ENCODE results near the gene DNAH8.

Gene DNAH8, protein sequence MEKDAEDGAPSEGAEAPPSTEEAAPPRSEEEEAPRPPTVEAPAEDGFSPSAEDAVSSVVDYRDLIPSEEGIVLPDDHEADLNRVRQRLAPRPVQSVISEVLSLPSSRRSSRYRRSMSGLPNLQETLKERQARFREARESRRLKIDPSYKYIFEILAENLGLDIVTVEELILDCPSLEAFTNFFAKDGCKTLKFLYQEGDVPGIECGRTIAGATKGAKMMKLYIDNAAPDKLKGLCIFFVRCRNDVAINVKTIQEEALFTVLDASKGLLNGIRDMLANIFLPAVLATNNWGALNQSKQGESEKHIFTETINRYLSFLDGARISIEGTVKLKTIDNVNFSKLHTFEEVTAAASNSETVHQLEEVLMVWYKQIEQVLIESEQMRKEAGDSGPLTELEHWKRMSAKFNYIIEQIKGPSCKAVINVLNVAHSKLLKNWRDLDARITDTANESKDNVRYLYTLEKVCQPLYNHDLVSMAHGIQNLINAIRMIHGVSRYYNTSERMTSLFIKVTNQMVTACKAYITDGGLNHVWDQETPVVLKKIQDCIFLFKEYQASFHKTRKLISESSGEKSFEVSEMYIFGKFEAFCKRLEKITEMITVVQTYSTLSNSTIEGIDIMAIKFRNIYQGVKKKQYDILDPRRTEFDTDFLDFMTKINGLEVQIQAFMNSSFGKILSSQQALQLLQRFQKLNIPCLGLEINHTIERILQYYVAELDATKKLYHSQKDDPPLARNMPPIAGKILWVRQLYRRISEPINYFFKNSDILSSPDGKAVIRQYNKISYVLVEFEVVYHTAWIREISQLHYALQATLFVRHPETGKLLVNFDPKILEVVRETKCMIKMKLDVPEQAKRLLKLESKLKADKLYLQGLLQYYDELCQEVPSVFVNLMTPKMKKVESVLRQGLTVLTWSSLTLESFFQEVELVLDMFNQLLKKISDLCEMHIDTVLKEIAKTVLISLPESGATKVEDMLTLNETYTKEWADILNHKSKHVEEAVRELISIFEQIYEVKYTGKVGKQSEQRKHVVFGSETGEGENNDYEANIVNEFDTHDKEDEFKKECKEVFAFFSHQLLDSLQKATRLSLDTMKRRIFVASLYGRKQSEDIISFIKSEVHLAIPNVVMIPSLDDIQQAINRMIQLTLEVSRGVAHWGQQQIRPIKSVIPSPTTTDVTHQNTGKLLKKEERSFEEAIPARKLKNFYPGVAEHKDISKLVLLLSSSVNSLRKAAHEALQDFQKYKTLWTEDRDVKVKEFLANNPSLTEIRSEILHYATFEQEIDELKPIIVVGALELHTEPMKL (N-terminal part only)

DNA sequence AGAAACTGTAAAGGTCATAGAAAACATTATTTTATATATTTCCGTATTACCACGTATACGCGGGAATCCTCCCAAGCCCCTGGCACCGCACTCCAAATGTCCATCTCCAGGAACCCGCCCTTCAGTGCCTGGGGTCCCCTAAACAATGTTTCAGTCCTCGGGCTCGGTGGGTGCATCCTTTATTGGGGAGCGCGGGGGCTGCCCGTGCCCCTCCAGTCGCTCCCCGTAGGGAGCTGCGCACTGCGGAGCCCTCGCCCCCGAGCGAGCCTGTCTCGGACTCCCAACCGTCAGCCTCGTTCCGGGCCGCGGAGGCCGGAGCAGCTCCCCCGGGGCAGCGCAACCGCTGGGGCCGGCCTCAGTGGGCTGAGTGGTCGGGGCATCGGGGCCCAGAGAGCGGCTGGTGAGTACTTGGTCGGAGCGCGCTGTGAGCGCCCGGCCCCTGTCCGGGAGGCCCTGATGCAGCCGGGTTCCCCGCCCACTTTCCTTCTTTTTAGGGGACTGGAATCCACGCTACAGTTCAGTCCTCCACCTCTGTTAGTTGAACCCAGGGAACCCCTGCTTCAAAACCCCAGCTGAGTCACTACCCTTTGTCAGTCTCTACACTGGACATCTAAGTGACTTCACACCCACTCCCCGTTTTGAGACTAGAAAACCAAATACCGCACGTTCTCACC is at the start of gene DNAH8:
DNAH8 (plus strand) TSS at position 296 of the 674 bp plus-strand sequence. CDS start 7,499 bp downstream, outside the sequence.
- no peak for DNase-seq

DNA sequence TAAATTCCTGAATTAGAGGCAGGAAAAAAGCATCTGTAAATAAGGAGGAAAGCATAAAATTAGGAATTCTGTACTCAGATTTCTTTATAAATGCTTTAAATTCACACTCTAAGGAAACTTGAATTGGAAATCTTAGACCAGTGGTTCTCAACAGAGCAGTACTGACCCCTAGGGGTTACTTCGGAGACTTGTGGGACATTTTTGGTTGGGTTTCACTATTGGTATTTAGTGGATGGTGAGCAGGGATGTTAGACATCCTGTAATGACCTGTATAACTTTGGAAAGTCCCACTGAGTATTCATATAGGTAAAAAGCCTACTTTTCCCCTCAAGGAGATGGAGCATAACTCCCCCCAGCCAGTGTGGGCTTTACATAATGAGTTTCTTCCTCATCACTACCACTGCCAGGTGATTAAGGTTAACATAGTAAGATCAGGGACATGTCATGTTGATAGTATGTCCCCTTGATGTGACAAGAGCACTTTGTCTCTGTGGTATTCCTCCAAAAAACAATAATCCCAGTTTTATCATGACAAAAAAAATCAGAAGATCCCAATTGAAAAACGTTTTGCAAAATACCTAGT is 43.1 kb upstream of the DNAH8 start:
- DNase-seq, result peak in 5 of 51 donors; percentile 1 to 34 (median 5)

DNA sequence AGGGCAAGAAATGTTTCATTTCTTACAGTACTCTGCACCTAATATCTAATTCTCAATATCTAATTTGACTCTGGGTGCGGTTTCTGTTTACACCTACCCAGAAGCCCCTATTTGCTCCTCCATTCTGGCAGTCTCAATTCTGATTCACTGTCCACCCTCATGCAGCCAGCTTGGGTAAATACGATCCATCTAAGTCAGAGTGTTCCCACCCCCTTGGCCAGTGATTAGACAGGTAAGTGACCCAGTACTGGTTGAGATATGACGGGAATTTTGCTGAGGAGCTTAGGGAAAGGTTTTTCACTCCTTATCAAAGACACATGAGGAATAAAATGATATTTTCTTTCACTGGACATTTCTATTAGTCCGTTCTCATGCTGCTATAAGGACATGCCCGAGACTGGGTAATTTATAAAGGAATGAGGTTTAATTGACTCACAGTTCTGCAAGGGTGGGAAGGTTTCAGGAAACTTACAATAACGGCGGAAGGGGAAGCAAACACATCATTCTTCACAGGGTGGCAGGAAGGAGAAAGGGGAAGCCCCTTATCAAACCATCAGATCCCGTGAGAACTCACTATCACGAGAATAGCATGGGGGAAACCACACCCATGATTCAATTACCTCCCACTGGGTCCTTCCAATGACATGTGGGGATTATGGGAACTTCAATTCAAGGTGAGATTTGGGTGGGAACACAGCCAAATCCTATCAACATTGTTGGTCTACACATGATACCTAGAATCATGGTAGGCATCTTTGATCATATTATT is 41.5 kb upstream of the DNAH8 start:
- no peak for DNase-seq

DNA sequence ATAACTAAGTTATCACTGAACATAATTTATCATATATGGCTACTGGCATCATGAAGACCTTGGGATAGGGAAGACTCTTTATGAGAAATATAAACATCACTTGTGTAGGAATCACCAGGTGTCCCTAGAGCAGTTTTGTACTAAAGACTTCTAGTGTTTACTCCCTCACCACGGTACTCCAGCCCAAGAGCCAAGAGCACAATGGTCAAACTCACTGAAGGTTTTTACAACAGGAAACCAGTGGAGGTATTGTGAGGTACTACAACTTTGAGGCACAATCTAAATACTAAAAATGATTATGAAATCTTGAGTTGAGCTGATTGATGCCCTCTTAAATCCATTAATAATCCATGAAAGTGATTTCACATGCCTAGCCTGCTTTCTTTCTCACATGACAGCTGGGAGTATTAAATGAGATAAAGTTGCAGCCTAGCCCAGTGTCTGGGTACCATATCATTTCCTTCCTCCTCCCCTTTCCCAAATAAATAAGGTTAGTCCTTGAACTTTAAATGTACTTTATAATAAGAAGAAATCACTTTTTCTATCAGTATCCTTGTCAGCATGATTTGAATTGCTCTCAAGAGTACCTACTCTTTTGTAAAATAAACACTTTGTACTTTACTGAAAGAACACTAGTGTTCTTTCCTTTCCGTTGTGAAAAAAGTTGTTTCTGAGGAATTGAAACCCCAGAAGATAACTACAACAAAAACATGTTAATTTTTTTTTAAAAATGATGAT is 38.7 kb upstream of the DNAH8 start:
- no peak for DNase-seq

DNA sequence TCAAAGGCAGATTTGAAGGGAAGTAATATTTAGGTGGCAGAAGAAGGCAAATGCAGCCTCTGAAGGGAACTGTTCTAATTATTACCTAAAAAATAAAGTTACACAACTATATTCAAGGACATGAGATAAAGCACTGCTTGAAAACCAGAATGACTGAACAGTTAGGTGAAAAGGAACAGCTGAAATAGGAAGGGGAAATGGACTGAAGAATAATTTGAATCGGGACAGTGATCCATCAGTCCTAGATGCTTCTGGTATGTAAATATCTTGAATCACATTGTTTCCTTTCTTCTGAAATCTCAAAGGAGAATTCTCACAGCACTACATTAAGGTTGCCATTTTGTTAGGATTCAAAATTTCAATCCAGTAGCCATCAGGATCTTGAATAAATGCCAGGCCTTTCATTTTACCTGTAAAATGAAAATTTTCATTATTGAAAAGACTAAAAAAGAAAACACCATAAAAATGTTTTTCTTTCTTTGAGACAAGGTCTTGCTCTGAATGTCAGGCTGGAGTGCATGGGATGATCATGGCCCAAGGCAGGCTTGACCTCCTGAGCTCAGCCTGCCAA is 38.1 kb upstream of the DNAH8 start:
- DNase-seq, result no peak

DNA sequence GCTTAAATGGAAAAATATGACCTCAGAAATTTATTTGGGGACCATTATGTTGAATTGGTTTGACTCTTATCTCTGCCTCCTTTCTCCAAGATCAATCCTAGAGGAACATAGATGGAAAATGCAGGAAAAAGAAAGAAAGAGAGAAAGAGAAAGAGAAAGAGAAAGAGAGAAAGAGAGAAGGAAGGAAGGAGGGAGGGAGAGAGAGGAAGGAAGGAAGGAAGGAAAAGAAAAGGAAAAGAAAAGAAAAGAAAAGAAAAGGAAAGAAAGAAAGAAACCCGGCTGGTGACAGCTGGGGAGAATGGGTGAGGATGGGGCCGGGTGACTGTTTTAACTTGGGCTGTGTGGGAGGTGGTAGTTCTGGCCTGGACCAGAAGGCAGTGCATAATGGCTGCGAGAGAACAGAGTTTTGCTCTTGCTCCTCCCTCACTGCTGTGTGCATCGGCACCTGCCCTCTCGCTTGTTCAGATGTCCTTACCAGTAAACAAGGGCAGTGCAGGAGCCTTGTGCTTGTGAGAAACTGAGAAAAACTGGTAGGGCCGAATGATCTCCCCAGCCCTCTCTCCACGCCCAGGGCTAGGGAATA is 36.8 kb upstream of the DNAH8 start:
- DNase-seq, result no peak

DNA sequence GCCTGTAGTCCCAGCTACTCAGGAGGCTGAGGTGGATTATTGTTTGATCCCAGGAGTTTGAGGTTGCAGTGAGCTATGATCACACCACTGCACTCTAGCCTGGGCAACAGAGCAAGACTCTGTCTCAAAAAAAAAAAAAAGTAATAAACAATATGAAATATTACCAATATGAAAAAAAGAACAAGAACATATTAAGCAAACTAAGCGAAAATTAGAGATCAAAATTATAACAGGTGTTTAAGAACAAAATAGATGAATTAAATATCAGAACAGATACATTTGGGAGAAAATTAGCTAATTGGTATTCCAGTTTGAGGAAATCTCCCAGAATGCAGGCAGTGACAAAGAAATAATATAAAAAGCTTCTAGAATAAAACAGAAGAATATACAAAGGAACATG is 35.4 kb upstream of the DNAH8 start:
- no peak for DNase-seq

DNA sequence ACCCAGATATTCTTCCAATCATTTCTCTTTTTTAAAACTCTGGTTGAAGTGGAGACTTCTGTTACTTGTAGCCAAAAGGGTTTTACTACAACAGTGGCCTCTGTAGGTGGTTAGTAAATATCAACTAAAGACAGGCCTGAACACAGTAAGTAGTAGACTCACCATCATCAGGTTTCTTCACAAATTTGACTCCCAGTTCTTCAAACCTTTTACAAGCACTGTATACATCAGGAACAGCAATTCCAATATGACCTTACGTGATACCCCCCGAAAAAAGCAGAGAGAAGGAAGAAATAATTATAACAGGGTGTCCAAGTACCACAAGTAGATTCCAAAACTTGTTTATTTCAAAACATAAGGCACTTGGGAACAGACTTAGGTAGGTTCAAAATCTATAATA is 33.3 kb upstream of the DNAH8 start:
- no peak for DNase-seq

DNA sequence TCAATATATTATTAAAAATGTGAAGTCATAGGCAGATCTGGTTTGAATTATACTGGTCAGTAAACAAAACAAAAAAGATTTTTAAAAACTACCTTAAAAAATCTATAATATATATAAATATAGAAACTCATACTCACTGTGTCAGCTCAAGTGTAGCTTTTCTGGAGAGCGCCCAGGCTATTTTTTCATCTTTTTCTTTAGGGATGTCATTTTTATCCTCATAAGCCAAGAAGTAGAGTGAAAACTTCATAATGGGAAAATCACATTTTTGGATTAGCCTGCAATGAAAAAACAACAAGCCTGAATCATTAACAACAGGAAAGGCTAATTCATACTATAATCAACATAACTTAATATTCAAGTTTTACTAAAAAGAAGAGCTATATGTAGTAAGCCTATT is 30.9 kb upstream of the DNAH8 start:
- DNase-seq, result no peak

DNA sequence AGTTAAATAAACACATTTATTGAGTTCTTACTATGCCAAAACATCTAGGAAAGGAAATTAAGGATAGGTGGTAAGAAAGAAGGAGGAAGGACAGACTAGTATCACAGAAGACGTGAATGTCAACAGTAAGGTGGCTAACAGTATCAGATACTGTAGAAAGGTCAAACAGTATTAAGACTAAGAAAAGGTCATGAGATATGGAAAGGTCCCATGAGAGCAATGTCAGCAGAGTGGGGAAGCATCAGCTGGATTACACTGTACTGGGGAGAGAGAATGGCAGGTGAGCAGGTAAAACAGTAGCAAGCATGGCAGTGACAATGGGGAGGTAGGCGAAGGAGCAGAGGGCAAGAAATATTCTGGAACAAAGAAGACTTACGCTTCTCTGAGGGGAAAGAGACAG is 30.2 kb upstream of the DNAH8 start:
- DNase-seq, result no peak

DNA sequence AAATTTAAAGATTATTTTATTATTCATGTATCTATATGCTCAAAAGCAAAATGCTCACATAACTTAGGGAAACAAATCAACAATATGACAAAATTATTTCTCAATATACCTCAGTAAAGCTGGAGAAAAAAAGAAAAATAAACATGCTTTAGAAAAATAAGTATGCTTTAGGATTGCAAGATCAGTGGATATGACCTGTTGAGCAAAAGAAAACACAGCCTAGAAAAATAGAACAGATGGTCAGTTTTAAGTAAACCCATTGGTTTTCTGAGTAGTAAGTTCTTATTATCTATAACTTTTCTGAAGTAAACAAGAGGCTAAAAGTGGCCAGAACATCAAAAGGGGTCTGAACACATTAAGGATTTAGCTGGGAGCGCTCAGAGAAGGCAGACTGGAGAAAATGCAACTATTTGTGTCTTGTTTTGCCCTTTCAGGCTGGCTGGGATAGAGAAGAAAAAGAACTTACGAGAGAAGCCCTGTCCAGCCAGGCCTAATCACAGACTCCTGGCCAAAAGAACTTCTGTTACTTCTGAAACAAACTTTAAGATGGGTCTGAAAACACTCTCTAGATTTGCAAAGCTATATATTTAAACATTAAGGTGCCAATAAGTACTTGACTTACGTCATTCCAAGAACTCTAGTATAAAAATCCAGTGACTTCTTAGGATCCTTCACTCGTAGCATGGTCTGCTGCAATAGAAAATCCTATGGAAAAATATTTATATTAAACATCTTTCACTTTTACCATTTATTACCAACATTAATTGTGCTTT is 28.7 kb upstream of the DNAH8 start:
- no peak for DNase-seq

DNA sequence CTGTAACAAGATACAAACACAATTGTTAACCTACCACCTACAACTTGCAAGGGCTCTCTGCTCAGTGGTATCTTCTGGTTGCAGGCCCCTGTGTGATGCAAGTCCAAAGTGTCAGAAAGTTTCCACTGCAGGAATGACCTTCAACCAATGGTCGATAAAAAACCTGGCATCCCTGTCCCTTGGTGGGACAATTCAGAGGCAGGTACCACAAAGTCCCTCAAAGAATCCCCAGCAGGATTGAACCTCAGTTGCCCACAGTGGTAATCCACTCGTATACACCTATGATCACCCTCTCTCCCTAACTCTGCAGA is 28.1 kb upstream of the DNAH8 start:
- DNase-seq, result no peak

DNA sequence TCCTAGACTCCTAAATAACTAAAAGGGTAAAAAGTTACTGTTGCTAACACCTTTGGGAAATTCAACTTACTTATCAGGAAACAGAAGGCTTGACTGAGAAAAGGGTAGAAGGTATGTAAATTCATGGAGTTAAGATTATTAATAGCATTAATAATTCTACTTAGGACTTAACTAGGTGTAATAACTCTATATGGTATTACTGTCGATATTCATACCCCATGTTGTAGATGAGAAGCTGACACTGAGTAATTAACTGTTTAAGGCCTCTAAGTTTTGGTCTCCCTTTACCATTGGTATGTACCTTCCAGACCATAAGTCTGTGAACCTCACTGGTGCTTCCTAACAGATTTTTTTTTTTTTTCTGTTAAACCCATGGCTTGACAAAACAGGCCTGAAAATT is 27.6 kb upstream of the DNAH8 start:
- no peak for DNase-seq

DNA sequence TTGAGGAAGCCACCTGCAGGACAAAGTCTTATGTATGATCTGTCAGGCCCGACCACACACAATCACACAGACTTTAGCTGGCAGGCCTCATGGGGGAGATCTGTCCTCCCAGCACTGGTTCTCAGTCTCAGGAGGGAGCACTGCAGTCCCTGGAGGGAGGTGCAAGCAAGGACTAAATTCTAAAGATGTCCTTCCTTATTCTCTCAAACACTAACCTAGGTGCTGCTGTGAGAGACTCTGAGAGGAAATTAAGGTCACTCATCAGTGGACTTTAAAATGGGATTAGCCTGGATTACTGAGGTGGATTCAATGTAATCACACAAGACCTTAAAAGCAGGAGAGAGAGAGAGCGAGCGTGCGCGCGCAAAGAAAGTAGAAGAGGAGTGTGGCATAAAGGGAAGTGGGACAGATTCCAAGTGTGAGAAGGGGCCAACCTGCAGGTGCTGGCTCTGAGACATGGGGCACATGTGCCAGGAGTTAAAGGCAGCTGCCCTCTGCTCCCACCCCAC is 26.5 kb upstream of the DNAH8 start:
- peak in 5 of 51 donors; percentile 3 to 12 (median 10) for DNase-seq

DNA sequence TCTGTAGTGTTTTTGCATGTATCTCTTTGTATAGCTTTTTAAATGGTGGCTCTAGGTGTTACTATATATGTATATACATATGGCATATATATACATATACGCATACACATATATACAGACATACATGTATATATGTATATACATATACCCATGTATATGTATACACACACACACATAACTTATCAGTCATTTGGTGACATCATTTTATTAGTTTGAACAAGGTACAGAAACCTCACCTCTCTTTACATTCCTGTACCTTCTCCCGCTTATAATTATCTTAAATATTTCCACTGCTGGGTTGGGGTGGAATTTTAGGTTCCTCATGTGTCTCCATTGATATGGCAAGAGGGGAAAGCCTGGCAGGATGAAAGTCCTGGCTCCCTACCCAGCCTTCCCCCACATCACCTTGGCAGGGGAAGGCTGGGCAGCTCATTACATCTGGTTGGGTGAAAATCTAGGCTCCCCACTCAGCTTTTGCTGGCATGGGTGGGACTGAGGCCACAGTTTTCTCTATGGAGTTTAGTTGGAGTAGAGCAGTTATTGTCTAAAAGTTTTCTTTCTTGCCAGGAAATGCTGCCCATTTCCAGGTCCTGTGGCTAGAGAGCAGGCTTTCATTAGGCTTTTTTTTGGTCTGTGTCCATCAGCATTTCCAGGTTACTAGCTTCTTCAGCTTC is 19.7 kb upstream of the DNAH8 start:
- DNase-seq, result peak in 11 of 51 donors; percentile 5 to 35 (median 20)

DNA sequence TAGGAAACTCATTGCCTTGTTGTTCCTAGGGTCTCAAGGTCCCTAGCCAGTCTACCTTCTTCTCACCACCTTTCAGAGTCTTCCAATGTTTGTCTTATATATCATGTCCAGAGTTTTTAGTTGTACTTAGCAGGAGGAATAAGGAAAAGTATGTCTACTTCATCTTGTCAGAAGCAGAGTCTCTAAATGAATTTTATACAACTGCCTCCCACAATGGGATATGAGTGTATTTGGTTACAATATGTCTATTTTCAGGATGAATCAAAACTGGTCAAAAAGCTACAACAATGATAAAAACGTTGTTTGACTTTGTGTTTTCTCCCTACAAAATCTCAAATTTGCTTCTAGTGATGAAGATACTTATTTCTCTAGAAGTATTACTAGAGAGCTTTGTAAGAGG is 19.2 kb upstream of the DNAH8 start:
- DNase-seq, result no peak

DNA sequence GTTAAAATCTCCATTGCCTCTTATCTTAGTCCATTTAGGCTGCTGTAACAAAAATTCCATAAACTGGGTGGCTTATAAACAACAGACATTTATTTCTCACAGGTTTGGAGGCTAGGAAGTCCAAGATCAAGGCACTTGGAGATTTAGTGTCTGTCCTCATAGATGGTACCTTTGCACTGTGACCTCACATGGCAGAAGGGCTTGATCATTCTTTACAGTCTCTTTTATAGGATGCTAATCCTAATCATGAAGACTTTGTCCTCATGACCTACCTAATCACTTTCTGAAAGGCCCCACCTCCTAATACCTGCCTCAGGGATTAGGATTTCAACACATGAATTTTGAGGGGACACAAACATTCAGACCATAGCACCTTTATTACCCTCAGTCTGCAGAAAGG is 18.8 kb upstream of the DNAH8 start:
- no peak for DNase-seq

Data from hypothalamus (tissue), 51 donors.